Activated CD4-positive, alpha-beta T cell treated with anti-CD3 and anti-CD28 coated beads for 36 hours (primary cell): Measurements from ENCODE around the gene GSTM2. TPM values are rescaled to one million over a fixed set of nuclear protein-coding genes. Genes with fewer than 3 reads are reported as not detected.
"Not testable (repeated sequence)": the region's sequence is repeated elsewhere in the genome, so short reads cannot be mapped to it uniquely, and the experiment has no call there.

ENCODE experiments used
- ATAC-seq: fragments of 200-7000 bp; cut with Tn5 transposase; one replicate; pipeline ENCODE4 v1.10.0; 2021; ENCODE audit warnings: mild to moderate bottlenecking, moderate library complexity
- CTCF ChIA-PET: fragments of 350-600 bp; sonication (Branson Sonifier 250); formaldehyde crosslinking; loops from one replicate; lab custom pipeline; 2021; ENCODE audit warnings: antibody characterized with exemption; lab: Charles Lee
- POLR2A ChIA-PET: fragments of 350-600 bp; sonication (Branson Sonifier 250); formaldehyde crosslinking; loops from one replicate; lab custom pipeline; 2021; ENCODE audit warnings: antibody characterized with exemption, inconsistent platforms; lab: Charles Lee
- DNase-seq: peaks from one replicate; pipeline ENCODE4 v3.0.0-alpha.2; 2020
- H3K27ac Mint-ChIP-seq: one replicate; pipeline ENCODE4 v1.8.0; 2021; ENCODE audit warnings: mixed read lengths
- H3K27me3 Mint-ChIP-seq: one replicate; pipeline ENCODE4 v1.8.0; 2021; ENCODE audit warnings: mixed read lengths
- H3K36me3 Mint-ChIP-seq: one replicate; pipeline ENCODE4 v1.8.0; 2021; ENCODE audit warnings: low read depth, mixed read lengths
- H3K4me1 Mint-ChIP-seq: one replicate; pipeline ENCODE4 v1.8.0; 2021; ENCODE audit warnings: mixed read lengths
- H3K4me3 Mint-ChIP-seq: one replicate; pipeline ENCODE4 v1.8.0; 2021; ENCODE audit warnings: mild to moderate bottlenecking, moderate library complexity, mixed read lengths
- H3K9me3 Mint-ChIP-seq: one replicate; pipeline ENCODE4 v1.8.0; 2021; ENCODE audit warnings: low read depth, mixed read lengths
- intact Hi-C, 2 experiments: fragments of 100-400 bp; cut with DNase I in 1 of 2; cut with micrococcal nuclease in 1 of 2; formaldehyde crosslinking; loops; one replicate each; pipeline versions ENCODE4 v1.14.2 to v1.15.1; 2022 to 2024; cut with DNase I, micrococcal nuclease
- total RNA-seq, 2 experiments: library from RNA; stranded (reverse); gene quantifications; one replicate each; pipeline ENCODE4 v1.2.3, GENCODE V29; 2021

GSTM2 gene
- total RNA-seq, 2 experiments from 2014 or later = 18.7 to 23.9 TPM

DNA sequence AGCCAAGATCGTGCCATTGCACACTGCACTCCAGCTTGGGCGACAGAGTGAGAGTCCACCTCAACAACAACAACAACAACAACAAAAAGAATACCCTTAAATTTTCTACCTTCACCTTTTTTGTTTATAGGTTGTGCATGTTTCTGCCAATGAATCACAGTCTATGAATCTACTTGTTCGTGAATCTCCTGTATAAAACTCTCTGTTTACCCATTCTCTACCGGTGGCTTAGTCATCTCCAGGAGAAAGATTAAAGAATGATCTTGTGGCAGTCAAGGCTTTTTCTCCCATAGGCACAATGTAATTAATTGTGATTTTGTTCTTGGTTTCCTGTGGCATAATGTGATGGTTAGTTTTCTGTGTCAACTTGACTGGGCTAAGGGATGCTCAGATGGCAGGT is 30.0 kb downstream of the GSTM2 start:
- H3K4me3 Mint-ChIP-seq, ATAC-seq, H3K4me1 Mint-ChIP-seq, H3K27ac Mint-ChIP-seq, H3K9me3 Mint-ChIP-seq, intact Hi-C loops, H3K27me3 Mint-ChIP-seq, POLR2A ChIA-PET, H3K36me3 Mint-ChIP-seq, DNase-seq, CTCF ChIA-PET: not testable (repeated sequence)

DNA sequence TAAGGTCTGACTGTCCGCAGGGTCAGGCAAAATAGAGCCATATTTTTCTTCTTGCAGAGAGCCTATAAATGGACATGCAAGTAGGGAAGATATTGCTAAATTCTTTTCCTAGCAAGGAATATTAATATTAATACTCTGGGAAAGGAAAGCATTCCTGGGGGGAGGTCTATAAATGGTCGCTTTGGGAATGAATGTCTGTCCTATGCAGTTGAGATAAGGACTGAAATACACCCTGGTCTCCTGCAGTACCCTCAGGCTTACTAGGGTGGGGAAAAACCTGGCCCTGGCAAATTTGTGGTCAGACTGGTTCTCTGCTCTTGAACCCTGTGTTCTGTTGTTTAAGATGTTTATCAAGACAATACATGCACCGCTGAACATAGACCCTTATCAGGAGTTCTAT is 35.1 kb downstream of the GSTM2 start:
- H3K4me3 Mint-ChIP-seq, H3K27ac Mint-ChIP-seq, POLR2A ChIA-PET, intact Hi-C loops, ATAC-seq, H3K4me1 Mint-ChIP-seq, H3K9me3 Mint-ChIP-seq, H3K27me3 Mint-ChIP-seq, DNase-seq: not testable (repeated sequence)
- peaks cover 20% of the 10 kb centered on the region for H3K36me3 Mint-ChIP-seq
- CTCF ChIA-PET = interaction anchor here (0.7 kb wide), 1 partner anchor 31 kb away, joined by 4 read pairs; no protein-coding TSS in a partner anchor

DNA sequence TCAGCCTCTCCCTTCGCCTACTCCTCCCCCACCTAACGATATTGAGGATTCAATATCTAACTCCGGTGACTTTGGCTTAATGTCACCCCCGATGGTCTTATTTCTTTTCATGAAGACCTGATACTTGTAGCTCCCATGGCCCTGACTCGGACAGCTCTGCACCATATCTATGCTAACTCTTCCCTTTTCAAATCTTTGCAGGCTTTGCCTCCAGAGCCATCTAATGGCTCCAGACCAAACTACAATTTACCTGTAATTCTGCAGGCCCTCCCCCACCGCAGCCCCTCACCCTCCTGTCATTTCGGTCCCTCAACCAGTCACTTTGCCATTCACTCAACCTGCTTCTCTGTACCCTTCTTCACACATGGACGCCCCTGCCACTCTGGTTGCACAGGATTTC is 36.3 kb downstream of the GSTM2 start:
- ATAC-seq (no peak), DNase-seq (no peak)
- no peaks in the 10 kb centered on the region for H3K4me1 Mint-ChIP-seq
- H3K4me3 Mint-ChIP-seq = no peak overlapping the region
- H3K9me3 Mint-ChIP-seq = peaks cover 16% of the 10 kb centered on the region
- CTCF ChIA-PET = no interaction called here
- intact Hi-C loops = no loop called here
- POLR2A ChIA-PET = no interaction called here
- no peaks in the 10 kb centered on the region for H3K27me3 Mint-ChIP-seq
- H3K36me3 Mint-ChIP-seq = peaks cover 28% of the 10 kb centered on the region
- H3K27ac Mint-ChIP-seq = no peak overlapping the region

DNA sequence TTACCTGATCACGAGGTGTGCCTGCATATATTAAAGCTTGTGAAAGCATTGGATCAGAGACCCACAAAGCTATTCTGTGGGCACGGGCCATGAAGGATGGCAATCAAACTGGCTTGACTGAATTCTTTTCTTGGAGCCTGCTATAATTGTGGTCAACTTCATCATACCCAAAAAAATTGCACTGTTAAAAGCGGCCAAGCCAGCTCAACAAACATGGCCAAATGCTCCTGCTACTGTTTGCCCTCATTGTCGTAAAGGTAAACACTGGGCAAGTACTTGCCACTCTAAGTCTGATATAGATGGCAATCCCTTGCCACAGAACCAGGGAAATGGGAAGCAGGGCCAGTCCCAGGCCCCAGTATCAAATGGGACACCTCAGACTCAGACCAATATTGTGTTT is 37.6 kb downstream of the GSTM2 start:
- ChIA-PET POLR2A (no interaction called here), CTCF (interaction anchor here (0.8 to 1.0 kb wide), 2 partner anchors 62 to 65 kb away, joined by 3 read pairs; no protein-coding TSS in a partner anchor)
- Mint-ChIP-seq H3K27ac (no peak overlapping the region), H3K9me3 (peaks cover 16% of the 10 kb centered on the region), H3K4me1 (no peaks in the 10 kb centered on the region), H3K4me3 (no peak overlapping the region), H3K36me3 (peaks cover 28% of the 10 kb centered on the region), H3K27me3 (no peaks in the 10 kb centered on the region)
- no peak for ATAC-seq
- no peak for DNase-seq
- intact Hi-C loops = no loop called here

DNA sequence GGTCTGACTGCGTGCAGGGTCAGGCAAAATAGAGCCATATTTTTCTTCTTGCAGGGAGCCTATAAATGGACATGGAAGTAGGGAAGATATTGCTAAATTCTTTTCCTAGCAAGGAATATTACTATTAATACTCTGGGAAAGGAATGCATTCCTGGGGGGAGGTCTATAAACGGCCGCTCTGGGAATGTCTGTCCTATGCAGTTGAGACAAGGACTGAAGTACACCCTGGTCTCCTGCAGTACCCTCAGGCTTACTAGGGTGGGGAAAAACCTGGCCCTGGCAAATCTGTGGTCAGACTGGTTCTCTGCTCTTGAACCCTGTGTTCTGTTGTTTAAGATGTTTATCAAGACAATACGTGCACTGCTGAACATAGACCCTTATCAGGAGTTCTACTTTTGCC is 41.1 kb downstream of the GSTM2 start:
- Mint-ChIP-seq H3K36me3 (peaks cover 23% of the 10 kb centered on the region), H3K9me3 (peaks cover 12% of the 10 kb centered on the region)
- CTCF ChIA-PET = interaction anchor here (0.6 kb wide), 1 partner anchor 218 kb away, joined by 4 read pairs; no protein-coding TSS in a partner anchor
- intact Hi-C loops, H3K4me1 Mint-ChIP-seq, POLR2A ChIA-PET, H3K27me3 Mint-ChIP-seq, ATAC-seq, DNase-seq, H3K4me3 Mint-ChIP-seq, H3K27ac Mint-ChIP-seq: not testable (repeated sequence)

DNA sequence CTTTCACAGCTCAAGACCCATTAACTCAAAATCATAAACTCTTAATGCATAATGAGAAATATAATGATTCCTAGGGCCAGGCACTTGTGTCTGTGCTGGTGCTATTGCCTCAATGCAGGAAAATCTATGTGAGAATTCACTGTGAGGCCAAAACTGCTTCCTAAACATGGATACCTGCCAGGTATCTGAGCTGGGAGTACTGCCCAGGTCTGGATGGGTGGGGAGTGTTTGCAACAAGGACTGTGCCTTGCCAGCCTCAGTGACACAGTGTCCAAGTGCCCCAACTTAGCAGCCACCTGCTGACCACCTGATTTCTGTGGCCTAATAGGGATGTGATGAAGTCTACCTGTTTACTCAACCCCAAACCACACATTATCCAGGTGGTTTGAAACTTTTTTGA is 42.0 kb downstream of the GSTM2 start:
- peaks cover 16% of the 10 kb centered on the region for H3K36me3 Mint-ChIP-seq
- intact Hi-C loops, DNase-seq, ATAC-seq, POLR2A ChIA-PET, H3K27ac Mint-ChIP-seq, H3K4me3 Mint-ChIP-seq, H3K9me3 Mint-ChIP-seq, H3K27me3 Mint-ChIP-seq, H3K4me1 Mint-ChIP-seq: not testable (repeated sequence)
- CTCF ChIA-PET = interaction anchor here (0.6 kb wide), 1 partner anchor 117 kb away, joined by 3 read pairs; no protein-coding TSS in a partner anchor

DNA sequence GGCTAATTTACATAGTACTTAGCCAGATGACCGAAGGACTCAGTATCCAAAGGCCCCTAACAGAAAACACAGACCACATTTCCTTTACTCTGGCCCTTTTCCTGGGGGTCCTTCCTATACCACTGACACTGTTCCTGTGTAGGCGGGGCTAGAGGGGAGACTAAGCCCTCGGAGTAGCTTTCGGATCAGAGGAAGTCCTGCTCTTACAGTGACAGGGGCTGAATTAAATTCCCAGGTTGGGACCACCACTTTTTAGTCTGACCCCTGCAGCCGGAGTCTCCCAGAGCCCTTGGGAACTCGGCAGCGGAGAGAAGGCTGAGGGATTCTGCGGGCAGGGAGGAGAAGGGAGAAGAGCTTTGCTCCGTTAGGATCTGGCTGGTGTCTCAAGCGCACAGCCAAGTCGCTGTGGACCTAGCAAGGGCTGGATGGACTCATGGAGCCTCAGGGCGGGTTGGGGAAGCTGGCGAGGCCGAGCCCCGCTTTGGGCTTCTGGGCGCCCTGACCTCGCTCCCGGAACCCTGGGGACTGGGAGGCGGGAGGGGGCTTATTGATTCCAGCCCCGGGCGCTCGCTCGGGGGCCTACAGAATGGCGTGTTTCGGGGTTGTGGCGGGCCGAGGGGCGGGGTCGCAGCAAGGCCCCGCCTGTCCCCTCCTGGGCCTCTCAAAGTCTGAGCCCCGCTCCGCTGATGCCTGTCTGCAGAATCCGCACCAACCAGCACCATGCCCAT is 43.9 kb downstream of the GSTM2 start, which contains the start of gene GSTM5:
TSS of gene GSTM5 (plus strand) at position 659 of the 728 bp plus-strand sequence. CDS start at position 721, 62 bp downstream.
- CTCF ChIA-PET, H3K9me3 Mint-ChIP-seq, POLR2A ChIA-PET, H3K4me3 Mint-ChIP-seq, H3K27ac Mint-ChIP-seq, H3K27me3 Mint-ChIP-seq, H3K4me1 Mint-ChIP-seq: not testable (repeated sequence)
- DNase-seq (peak; percentile 11), ATAC-seq (peak; percentile 66)
- peaks cover 14% of the 10 kb centered on the region for H3K36me3 Mint-ChIP-seq
- intact Hi-C loops = loop anchor here in 1 of 2 experiments (1.0 kb wide), 1 partner anchor 24 kb away; the partner anchor contains the start of gene GSTM1

DNA sequence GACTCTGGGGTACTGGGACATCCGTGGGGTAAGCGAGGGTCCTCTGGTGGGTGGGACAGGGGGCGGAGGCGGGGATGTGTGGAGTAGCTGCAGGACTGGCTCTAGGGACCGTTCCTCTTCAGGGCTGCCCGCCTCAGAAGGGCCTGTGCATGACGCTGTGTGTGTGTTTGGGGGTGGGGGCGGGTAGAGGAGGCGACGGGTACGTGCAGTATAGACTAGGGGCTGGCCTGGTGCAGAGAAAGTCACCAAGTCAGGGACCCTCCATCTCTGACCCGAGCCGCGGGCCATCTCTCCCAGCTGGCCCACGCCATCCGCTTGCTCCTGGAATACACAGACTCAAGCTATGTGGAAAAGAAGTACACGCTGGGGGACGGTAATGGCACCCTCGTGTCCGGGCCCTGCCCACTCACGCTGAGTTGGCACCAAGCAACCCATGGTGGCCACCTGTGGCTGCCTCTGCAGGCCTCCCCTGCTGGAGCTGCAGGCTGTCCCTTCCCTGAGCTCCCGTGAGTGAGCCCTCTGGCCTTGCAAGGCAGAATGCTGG is 44.5 kb downstream of the GSTM2 start:
- ChIA-PET CTCF (no interaction called here), POLR2A (no interaction called here)
- DNase-seq (no peak), ATAC-seq (peak; percentile 16)
- intact Hi-C loops = no loop called here
- Mint-ChIP-seq H3K4me1 (no peaks in the 10 kb centered on the region), H3K36me3 (peaks cover 11% of the 10 kb centered on the region), H3K27ac (no peak overlapping the region), H3K4me3 (no peak overlapping the region), H3K9me3 (peaks cover 10% of the 10 kb centered on the region), H3K27me3 (peaks cover 5% of the 10 kb centered on the region)

DNA sequence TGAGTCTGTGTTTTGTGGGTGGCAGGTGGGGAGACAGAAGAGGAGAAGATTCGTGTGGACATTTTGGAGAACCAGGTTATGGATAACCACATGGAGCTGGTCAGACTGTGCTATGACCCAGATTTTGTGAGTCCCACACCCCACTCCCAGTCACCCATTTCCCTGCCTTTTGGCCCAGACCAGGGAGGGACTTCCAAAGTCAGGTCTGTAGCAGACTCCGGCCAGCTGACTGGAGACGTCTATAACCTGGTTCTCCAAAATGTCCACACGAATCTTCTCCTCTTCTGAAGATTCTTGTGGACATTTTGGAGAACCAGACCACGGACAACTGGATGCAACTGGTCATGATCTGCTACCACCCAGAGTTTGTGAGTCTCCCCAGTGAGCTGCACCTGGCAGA is 45.8 kb downstream of the GSTM2 start:
- no peak for DNase-seq

DNA sequence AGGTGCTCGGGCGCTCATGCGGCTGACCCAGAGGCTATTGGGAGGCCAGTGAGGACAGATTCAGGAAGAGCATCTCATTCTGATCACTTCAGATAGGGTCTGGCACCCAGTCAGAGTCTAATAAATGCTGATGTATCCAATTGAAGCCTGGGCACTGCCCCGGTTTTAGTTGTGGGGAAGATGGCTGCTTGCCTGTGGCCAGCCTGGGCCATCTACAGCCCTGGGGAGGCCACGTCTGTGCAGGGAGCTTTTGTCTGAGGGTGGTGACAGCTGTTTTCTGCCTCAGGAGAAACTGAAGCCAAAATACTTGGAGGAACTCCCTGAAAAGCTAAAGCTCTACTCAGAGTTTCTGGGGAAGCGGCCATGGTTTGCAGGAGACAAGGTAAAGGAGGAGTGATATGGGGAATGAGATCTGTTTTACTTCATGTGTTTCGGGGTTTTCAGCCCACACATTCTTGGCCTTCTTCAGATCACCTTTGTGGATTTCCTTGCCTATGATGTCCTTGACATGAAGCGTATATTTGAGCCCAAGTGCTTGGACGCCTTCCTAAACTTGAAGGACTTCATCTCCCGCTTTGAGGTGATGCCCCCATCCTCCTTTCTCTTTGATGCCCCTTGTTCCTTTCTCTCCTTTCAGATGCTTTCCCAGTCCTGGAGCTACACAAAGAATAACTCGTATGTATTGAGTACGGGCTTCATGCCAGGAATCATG is 47.0 kb downstream of the GSTM2 start:
- Mint-ChIP-seq H3K9me3 (no peaks in the 10 kb centered on the region), H3K36me3 (no peaks in the 10 kb centered on the region), H3K4me3 (no peak overlapping the region), H3K4me1 (peaks cover 4% of the 10 kb centered on the region), H3K27me3 (peaks cover 5% of the 10 kb centered on the region), H3K27ac (no peak overlapping the region)
- POLR2A ChIA-PET = no interaction called here
- no peak for ATAC-seq
- intact Hi-C loops = no loop called here
- CTCF ChIA-PET = interaction anchor here (0.6 kb wide), 1 partner anchor 896 kb away, joined by 3 read pairs; no protein-coding TSS in a partner anchor
- DNase-seq = no peak

More for the DNA sequence above, 45.8 kb downstream of the GSTM2 start:
- Mint-ChIP-seq H3K9me3 (peaks cover 2% of the 10 kb centered on the region), H3K27me3 (peaks cover 5% of the 10 kb centered on the region), H3K27ac (no peak overlapping the region), H3K36me3 (peaks cover 3% of the 10 kb centered on the region), H3K4me1 (no peaks in the 10 kb centered on the region), H3K4me3 (no peak overlapping the region)
- ChIA-PET CTCF (interaction anchor here (0.7 kb wide), 1 partner anchor 71 kb away, joined by 3 read pairs; no protein-coding TSS in a partner anchor), POLR2A (no interaction called here)
- no peak for ATAC-seq
- intact Hi-C loops = no loop called here

DNA sequence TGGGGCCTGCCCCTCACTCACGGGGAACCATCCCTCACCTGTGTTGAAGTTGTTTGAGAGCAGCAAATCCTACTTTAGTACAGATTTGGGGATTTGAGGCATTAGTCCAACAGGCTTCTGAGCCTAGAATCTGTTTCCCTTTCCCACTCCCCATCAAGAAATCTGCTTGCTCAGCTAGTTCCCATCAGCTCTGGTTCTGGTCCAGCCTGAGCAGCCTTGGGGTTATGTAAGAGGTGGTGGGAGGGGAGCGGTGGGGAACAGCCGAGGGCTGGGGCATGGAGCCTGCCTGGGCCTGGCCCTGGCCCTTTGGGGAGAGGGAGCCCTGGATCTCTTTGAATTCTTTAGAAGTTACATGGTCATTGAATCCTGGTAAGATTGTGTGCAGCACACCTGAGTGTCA is 48.3 kb downstream of the GSTM2 start:
- intact Hi-C loops = no loop called here
- ChIA-PET CTCF (interaction anchor here (0.6 kb wide), 1 partner anchor 56 kb away, joined by 3 read pairs; no protein-coding TSS in a partner anchor), POLR2A (interaction anchor here (0.7 kb wide), 1 partner anchor 81 kb away, joined by 4 read pairs; no protein-coding TSS in a partner anchor)
- ATAC-seq (no peak), DNase-seq (no peak)
- H3K27ac Mint-ChIP-seq = no peak overlapping the region
- no peaks in the 10 kb centered on the region for H3K9me3 Mint-ChIP-seq
- peaks cover 4% of the 10 kb centered on the region for H3K4me1 Mint-ChIP-seq
- H3K4me3 Mint-ChIP-seq = no peak overlapping the region
- H3K36me3 Mint-ChIP-seq = no peaks in the 10 kb centered on the region
- peaks cover 5% of the 10 kb centered on the region for H3K27me3 Mint-ChIP-seq
